ENCODE results near the gene ZNF319. TPM values are rescaled to one million over a fixed set of nuclear protein-coding genes. Genes with fewer than 3 reads are reported as not detected.

Gene ZNF319
- total and polyA plus RNA-seq, 10 of the 15 experiments (the other 5 are each of a cell fraction or from before 2014, with no cell fraction given): 0.29 to 7.4 (median 1.7) TPM

GRCh38 chr16:58026705-58027160 lies 26.3 kb upstream of the ZNF319 start (continued):
- TF ChIP-seq SREBF1 (IDR thresholded peaks at IDR 0.05; ENCODE audit: low read length) (no peak), BCL11A (IDR thresholded peaks at IDR 0.05; ENCODE audit: low read depth, low read length) (no peak), STAT3 (IDR thresholded peaks at IDR 0.05; ENCODE audit: low read depth, low read length) (no peak)

- ATAC-seq (peak; percentile 43), FAIRE-seq (no peak), DNase-seq (ENCODE audit: low read depth, low spot score) (no peak)
- WGBS (ENCODE audit: insufficient coverage, insufficient replicate concordance, low lambda C conversion rate, missing lambda C conversion rate): 8% methylated on average over 58 of the region's 65 CpGs
- SMC1A ChIA-PET (ENCODE audit: uncharacterized antibody, unreplicated experiment): interaction anchor here (0.8 to 1.1 kb wide), 2 partner anchors 95 to 100 kb away, joined by 3 to 4 read pairs; no protein-coding TSS in a partner anchor
- intact Hi-C loops (cut with micrococcal nuclease; ENCODE audit: unreplicated experiment) (loop anchor here (10.0 kb wide), 1 partner anchor 169 kb away; the partner anchor contains the start of gene CSNK2A2), in situ Hi-C loops (cut with MboI) (no loop called here)
- CTCF ChIA-PET: interaction anchor here (0.7 to 1.5 kb wide), 3 partner anchors 83 to 258 kb away, joined by 3 to 4 read pairs (median 3); no protein-coding TSS in a partner anchor
- POLR2A ChIA-PET: no interaction called here
- Histone ChIP-seq H3K4me1 (ENCODE audit: control insufficient read depth, insufficient read depth, low read length) (no peaks in the 10 kb centered on the region; the same call in 1 of the 2 replicates), H3K4me2 (ENCODE audit: control insufficient read depth, insufficient read depth) (peak overlapping the region; percentile 85), H3K9me3 (replicated peaks; ENCODE audit: control insufficient read depth, insufficient read depth, low read length) (no peaks in the 10 kb centered on the region), H3K9ac (ENCODE audit: control insufficient read depth, insufficient read depth, low read length) (no peak overlapping the region), H3K27ac (ENCODE audit: control insufficient read depth, insufficient read depth) (no peak overlapping the region), H3K4me3 (peak overlapping the region; percentile 67; the same call in 1 of the 2 replicates), H2AFZ (ENCODE audit: control insufficient read depth, low read depth, low read length) (peak overlapping the region; percentile 17), H3K36me3 (ENCODE audit: control insufficient read depth in 2 of 2, insufficient read depth in 2 of 2, low read length in 1 of 2) (no peaks in the 10 kb centered on the region), H3K27me3 (replicated peaks in 1 of 2; ENCODE audit: control insufficient read depth in 2 of 2, insufficient read depth in 2 of 2, low read length in 1 of 2) (peaks cover 11 to 13% of the 10 kb centered on the region in 2 experiments), H4K20me1 (ENCODE audit: control insufficient read depth, insufficient read depth) (no peaks in the 10 kb centered on the region), H3K79me2 (ENCODE audit: control insufficient read depth, insufficient read depth, low read length) (no peaks in the 10 kb centered on the region)
- RAD21 ChIA-PET (ENCODE audit: unreplicated experiment): interaction anchor here (1.1 to 3.8 kb wide), 2 partner anchors 95 to 101 kb away, joined by 3 to 27 read pairs; no protein-coding TSS in a partner anchor
- no TSS peak for BruUV-seq (replicated peaks)
- TF ChIP-seq, protein P1, sequence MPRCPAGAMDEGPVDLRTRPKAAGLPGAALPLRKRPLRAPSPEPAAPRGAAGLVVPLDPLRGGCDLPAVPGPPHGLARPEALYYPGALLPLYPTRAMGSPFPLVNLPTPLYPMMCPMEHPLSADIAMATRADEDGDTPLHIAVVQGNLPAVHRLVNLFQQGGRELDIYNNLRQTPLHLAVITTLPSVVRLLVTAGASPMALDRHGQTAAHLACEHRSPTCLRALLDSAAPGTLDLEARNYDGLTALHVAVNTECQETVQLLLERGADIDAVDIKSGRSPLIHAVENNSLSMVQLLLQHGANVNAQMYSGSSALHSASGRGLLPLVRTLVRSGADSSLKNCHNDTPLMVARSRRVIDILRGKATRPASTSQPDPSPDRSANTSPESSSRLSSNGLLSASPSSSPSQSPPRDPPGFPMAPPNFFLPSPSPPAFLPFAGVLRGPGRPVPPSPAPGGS (IDR thresholded peaks at IDR 0.05; ENCODE audit: borderline replicate concordance, insufficient read depth, low read depth, low read length, poor library complexity, severe bottlenecking): no peak
- TF ChIP-seq NRF1 (conservative IDR thresholded peaks at IDR 0.05; ENCODE audit: low read depth, low read length): no peak
- TF ChIP-seq EZH2 (IDR thresholded peaks at IDR 0.05; ENCODE audit: borderline replicate concordance, control insufficient read depth, low read depth, low read length): no peak
- no peak for TF ChIP-seq SREBF2 (IDR thresholded peaks at IDR 0.05; ENCODE audit: low read length)
- TF ChIP-seq NFYA (IDR thresholded peaks at IDR 0.05; ENCODE audit: borderline replicate concordance, low read depth, low read length): no peak
- no peak for TF ChIP-seq ZBTB4 (CRISPR knock-in tag; IDR thresholded peaks at IDR 0.05)
- no peak for TF ChIP-seq KLF5 (IDR thresholded peaks at IDR 0.05; ENCODE audit: partially characterized antibody)
- TF ChIP-seq CHD2 (IDR thresholded peaks at IDR 0.05; ENCODE audit: borderline replicate concordance, low read depth, low read length): no peak
- TF ChIP-seq MEF2B (IDR thresholded peaks at IDR 0.05; ENCODE audit: partially characterized antibody, poor library complexity, severe bottlenecking): no peak
- TF ChIP-seq MEF2A (IDR thresholded peaks at IDR 0.05; ENCODE audit: insufficient read depth, low read depth, low read length): no peak
- TF ChIP-seq PKNOX1 (IDR thresholded peaks at IDR 0.05): no peak
- TF ChIP-seq TAF1 (IDR thresholded peaks at IDR 0.05; ENCODE audit: borderline replicate concordance, low read depth, low read length): no peak
Observed at GRCh38 chr16:58026139-58026704, 25.8 kb upstream of the ZNF319 start.

Data from GM12878 (cell line).